ENCODE results near the gene TBX1.

The TBX1 gene

GRCh38 chr22:19801340-19802000, 40.9 kb downstream of the TBX1 start:
- no peak for DNase-seq

- DNase-seq = no peak
Observed at GRCh38 chr22:19802001-19802893, 41.7 kb downstream of the TBX1 start.

- no peak for DNase-seq
Observed at GRCh38 chr22:19802894-19803735, 42.5 kb downstream of the TBX1 start.

GRCh38 chr22:19803736-19804267, 43.2 kb downstream of the TBX1 start:
- no peak for DNase-seq

- DNase-seq = no peak
Observed at GRCh38 chr22:19805821-19806212, 45.2 kb downstream of the TBX1 start.

GRCh38 chr22:19806213-19807160, 45.9 kb downstream of the TBX1 start:
- no peak for DNase-seq

GRCh38 chr22:19807161-19807913, 46.8 kb downstream of the TBX1 start:
- no peak for DNase-seq

GRCh38 chr22:19807914-19808872, 47.6 kb downstream of the TBX1 start:
- no peak for DNase-seq

GRCh38 chr22:19808873-19809478, 48.4 kb downstream of the TBX1 start:
- DNase-seq = no peak

GRCh38 chr22:19809741-19810140, 49.2 kb downstream of the TBX1 start:
- no peak for DNase-seq

GRCh38 chr22:19810381-19811201, 50.0 kb downstream of the TBX1 start:
- no peak for DNase-seq

- DNase-seq = no peak
Observed at GRCh38 chr22:19811211-19811621, 50.6 kb downstream of the TBX1 start.

GRCh38 chr22:19811811-19812771, 51.5 kb downstream of the TBX1 start:
- no peak for DNase-seq

GRCh38 chr22:19812910-19813309, 52.3 kb downstream of the TBX1 start:
- no peak for DNase-seq

GRCh38 chr22:19814428-19814827, 53.9 kb downstream of the TBX1 start:
- DNase-seq = no peak

- no peak for DNase-seq
Observed at GRCh38 chr22:19815093-19815822, 54.7 kb downstream of the TBX1 start.
